SHP77 treated with DMSO at 0.1 percent for 48 hours (cell line): ENCODE results near the gene TFF2.

Source experiments
- DNase-seq: peaks from one replicate; lab custom pipeline; 2025; lab: John Stamatoyannopoulos, UW

The TFF2 gene

DNA sequence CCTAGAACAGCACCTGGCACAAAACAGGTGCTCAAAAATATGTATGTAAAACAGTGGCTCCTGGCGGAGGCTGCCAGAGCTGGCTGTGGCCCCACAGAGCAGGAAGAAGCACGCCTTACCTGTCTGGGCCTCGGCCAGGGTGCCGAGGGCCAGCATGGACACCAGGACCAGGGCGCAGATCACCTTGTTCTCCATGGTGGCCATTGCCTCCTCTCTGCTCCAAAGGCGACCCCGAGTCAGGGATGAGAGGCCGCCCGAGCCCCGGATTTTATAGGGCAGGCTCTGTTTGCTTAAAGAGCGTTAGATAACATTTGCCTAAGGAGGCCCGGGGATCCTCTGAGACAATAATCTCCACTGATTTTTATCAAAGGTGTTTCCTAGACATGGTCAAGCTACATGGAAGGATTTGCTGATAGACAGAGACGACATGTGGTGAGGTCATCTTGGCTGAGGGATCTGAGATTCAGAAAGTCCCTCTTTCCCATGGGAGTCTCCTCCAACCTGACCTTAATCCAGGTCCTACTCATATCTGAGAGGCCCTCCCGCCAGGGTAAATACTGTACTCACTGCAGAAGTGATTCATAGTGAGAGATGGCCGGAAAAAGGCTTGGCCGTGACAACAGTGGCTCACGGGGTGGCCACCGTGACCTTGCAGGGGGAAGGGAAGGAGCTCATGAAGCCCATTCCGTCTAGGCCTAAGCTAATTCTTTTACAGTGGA lies 15.7 kb upstream of the TFF2 start, which contains the start of gene TFF1:
TFF1 (minus strand) TSS at position 244 of the 719 bp plus-strand sequence; CDS start at position 204, 40 bp downstream.
- no peak for DNase-seq

DNA sequence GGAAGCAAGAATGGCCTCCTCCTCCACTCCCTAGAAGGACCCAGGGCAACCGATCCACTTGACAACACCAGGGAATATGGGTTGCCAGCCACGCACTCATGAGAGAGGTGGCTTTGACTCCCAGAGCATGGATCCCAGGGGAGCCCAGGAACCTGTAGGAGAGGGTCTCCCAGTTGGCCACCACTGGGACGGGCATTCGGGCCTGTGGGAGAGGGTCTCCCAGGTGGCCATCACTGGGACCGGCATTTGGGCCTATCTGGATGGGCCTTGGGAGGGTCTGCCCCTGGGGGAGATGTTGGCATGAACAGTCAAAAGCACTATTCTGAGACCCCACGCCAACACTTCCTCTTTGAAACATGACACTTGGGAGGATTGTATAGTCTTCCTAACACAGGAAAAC lies 15.0 kb upstream of the TFF2 start:
- no peak for DNase-seq

- DNase-seq: no peak
These were observed 13.6 kb upstream of the TFF2 start for GRCh38 chr21:42364304-42364865.

- no peak for DNase-seq
These were observed 12.5 kb upstream of the TFF2 start for GRCh38 chr21:42363312-42363711.

GRCh38 chr21:42362700-42363099 lies 11.9 kb upstream of the TFF2 start:
- no peak for DNase-seq

- DNase-seq: no peak
These were observed 11.4 kb upstream of the TFF2 start for GRCh38 chr21:42362198-42362597.

- DNase-seq: no peak
These were observed 10.5 kb upstream of the TFF2 start for GRCh38 chr21:42361286-42361685.

DNA sequence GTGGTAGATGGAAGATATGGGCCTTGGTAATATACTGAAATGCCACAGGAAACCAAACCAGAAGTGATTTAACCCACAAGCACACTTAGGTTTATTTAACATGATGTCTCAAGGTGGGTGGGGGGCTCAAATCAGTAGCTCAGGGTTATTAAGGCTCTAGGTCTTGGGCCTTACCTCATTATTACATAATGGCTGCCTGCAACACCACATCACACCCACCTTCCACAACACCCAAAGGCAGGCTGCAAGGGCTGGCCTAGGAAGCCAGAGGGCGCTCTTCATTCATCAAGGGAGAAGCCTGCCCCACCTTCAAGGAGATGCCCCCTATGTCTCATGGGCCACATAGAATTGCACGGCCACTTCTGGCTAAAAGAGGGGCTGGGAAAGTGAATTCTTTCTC lies 9.5 kb upstream of the TFF2 start:
- no peak for DNase-seq

- no peak for DNase-seq
These were observed 8.1 kb upstream of the TFF2 start for GRCh38 chr21:42358937-42359336.

- DNase-seq: no peak
These were observed 7.5 kb upstream of the TFF2 start for GRCh38 chr21:42358261-42358660.

DNA sequence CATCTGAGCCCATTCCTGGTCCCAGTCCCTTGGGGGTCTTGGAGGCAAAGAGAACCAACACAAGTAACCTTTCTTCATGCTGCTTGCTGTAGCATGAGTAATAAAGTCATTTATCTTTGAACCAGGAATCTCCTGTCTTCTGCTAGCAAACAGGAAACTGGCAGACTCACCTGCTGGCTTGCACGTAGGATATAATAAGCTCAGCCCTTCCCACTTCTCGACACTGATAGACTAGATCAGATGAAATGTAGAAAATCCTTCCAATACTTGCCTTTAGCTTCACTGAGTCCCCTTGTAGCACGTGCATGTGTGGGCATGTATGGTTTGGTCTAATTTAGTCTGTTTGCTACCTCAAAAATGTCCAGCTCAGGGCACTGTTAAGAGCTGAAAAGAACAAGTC lies 6.5 kb upstream of the TFF2 start:
- no peak for DNase-seq

- DNase-seq: no peak
These were observed 5.9 kb upstream of the TFF2 start for GRCh38 chr21:42356650-42357049.

DNA sequence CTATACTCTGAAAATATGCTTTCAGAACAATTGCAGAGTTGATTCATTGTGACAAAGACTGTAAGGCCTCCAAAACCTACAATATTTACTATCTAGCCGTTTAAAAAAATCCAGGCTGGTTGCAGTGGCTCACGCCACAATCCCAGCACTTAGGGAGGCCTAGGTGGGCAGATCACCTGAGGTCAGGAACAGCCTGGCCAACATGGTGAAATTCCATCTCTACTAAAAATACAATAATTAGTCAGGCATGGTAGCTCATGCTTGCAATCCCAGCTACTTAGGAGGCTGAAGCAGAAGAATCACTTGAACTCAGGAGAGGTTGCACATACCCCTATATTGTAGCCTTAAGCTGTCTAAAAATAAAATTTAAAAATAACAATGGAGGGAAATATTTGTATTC lies 5.3 kb upstream of the TFF2 start:
- DNase-seq: no peak

DNA sequence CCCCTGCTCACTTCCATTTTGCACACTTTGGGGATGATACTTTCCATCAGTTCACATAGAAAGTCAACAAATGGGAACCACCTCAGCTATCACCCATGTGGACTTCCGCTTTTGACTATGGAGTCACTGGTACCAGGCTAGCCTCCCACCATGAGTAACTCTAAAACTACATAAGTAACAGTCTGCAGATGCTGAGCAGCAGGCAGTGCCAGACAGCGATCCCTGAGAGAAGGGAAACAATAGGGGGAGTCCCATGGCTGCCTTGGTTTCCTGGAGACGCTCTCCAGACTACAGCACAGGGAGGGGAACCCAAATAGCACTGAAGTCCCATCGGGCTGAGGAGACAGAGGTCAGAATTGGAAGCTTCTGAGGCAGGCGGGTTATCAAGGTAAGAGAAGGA lies 2.8 kb upstream of the TFF2 start:
- no peak for DNase-seq

DNA sequence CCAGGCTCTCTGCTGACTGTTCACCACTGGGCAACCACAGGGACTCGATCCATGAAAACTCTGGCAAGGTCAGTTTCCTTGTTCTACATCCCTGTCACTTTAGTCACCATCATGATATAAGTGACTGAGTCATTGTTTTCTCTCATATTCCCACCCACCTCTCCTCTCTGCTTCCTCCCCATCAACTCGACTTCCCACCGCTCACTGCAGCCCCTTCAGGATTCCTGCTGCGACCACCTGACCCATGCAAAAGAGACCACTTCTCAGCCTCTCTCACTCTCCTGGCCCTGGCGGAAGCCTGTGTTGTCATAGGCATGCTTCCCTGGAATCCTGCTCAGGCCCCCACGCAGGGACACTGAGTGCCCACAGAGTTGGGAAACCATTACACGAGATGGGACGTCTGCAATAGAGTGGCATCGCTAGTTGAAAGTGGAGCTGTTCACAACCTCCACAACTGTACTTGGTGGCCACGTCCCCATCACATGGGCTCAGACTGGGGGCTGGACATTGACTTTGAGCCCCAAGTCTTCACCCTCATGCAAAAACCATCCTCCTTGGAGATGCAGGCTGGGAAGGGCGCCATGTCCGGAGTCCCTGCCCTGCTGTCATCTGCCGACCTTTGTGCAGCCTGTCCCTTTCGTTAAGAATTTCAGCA lies 1.8 kb upstream of the TFF2 start:
- no peak for DNase-seq

- DNase-seq: no peak
These were observed 1.0 kb upstream of the TFF2 start for GRCh38 chr21:42351626-42352440.

- no peak for DNase-seq
These were observed 380 bp downstream of the TFF2 start for GRCh38 chr21:42350318-42350910.

DNA sequence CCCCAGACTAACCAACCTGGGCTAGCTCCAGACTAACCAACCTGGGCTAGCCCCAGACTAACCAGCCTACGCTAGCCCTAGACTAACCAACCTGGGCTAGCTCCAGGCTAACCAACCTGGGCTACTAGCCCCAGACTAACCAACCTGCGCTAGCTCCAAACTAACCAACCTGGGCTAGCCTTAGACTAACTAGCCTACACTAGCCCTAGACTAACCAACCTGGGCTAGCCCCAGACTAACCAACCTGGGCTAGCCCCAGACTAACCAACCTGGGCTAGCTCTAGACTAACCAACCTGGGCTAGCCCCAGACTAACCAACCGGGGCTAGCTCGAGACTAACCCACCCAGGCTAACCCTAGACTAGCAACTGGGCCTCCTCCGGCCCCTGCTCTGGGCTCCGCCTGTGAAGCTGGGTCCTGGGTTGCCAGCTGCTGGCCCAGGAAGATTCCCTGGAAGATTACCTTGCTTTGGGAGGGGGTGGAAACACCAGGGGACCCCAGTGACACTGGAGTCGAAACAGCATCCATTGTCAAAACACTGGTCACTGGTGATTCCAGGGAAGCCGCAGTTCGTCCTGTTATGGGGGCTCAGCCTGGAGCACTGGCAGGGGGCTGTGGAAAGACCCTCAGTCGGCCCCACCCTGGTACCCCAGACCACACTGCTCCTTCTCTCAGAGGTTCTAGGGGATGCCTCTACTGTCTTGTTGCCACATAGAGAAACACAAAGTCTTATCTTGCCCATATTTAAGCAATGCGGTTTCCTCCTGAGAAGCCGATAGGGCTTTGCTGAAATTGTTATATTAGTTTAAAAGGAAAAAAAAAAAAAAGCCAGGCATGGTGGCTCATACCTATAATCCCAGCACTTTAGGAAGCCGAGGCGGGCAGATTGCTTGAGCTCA lies 1.1 kb downstream of the TFF2 start:
- DNase-seq: no peak

DNA sequence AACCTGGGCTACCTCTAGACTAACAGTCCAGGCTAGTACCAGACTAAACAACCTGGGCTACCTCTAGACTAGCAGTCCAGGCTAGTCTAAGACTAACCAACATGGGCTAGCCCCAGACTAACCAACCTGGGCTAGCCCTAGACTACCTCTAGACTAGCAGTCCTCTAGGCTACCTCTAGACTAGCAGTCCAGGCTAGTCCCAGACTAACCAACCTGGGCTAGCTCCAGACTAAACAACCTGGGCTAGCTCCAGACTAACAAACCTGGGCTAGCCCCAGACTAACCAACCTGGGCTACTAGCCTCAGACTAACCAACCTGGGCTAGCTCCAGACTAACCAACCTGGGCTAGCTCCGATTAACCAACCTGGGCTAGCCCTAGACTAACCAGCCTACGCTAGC lies 2.0 kb downstream of the TFF2 start:
- DNase-seq: no peak

DNA sequence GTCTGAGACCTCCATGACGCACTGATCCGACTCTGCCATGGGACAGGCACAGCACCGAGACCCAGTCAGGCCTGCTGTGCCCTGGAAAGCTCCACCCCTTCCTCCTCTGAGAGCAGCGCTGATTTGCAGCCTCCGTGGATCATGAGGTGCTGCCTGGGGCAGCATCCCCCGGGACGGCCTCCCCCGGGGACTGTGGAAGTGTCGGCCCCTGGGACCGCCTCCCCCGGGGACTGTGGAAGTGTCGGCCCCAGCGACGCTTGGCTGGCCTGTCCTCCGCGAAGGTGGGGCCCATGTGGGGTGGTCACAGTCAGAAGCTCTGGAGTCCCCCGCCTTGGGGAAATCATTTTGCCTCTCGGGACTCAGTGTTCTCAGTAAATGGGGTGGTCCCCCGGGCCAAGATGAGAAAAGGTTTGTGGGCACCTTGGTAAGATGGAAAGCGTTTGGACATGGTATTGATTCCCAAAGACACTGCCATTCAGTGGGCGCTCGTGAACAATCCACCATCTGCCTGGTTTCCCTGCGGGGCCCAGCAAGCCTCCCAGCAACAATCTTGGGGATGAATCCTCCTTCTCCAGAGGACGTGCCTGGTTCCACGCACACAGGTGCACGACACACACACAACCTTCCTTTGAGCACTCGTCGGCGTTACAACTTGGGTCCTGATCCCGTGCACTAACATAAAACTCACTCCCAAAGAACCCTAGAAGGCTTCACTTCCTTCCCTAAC lies 3.0 kb downstream of the TFF2 start:
- no peak for DNase-seq
